Activated naive CD4-positive, alpha-beta T cell treated with anti-CD3 and anti-CD28 coated beads for 36 hours (primary cell): ENCODE measurements around the gene NABP1. TPM values are rescaled to one million over a fixed set of nuclear protein-coding genes. Genes with fewer than 3 reads are reported as not detected.

Source experiments
- CTCF ChIA-PET: fragments of 350-600 bp; sonication (Branson Sonifier 250); formaldehyde crosslinking; loops from one replicate; lab custom pipeline; 2021; ENCODE audit warnings: antibody characterized with exemption; lab: Charles Lee
- DNase-seq: peaks from one replicate; pipeline ENCODE4 v3.0.0-alpha.2; 2020
- H3K27ac Mint-ChIP-seq: one replicate; pipeline ENCODE4 v1.8.0; 2021; ENCODE audit warnings: mild to moderate bottlenecking, mixed read lengths
- H3K27me3 Mint-ChIP-seq: one replicate; pipeline ENCODE4 v1.8.0; 2021; ENCODE audit warnings: low read depth, mixed read lengths
- H3K36me3 Mint-ChIP-seq: one replicate; pipeline ENCODE4 v1.8.0; 2021; ENCODE audit warnings: low read depth, mixed read lengths
- H3K4me1 Mint-ChIP-seq: one replicate; pipeline ENCODE4 v1.8.0; 2021; ENCODE audit warnings: low read depth, mixed read lengths
- H3K4me3 Mint-ChIP-seq: one replicate; pipeline ENCODE4 v1.8.0; 2021; ENCODE audit warnings: mild to moderate bottlenecking, moderate library complexity, mixed read lengths
- H3K9me3 Mint-ChIP-seq: one replicate; pipeline ENCODE4 v1.8.0; 2021; ENCODE audit warnings: mixed read lengths
- intact Hi-C: fragments of 100-400 bp; cut with micrococcal nuclease; formaldehyde crosslinking; loops from one replicate; pipeline ENCODE4 v1.15.1; 2023
- total RNA-seq, 2 experiments: library from RNA; stranded (reverse); gene quantifications; one replicate each; pipeline ENCODE4 v1.2.3, GENCODE V29; 2021

Gene NABP1
- total RNA-seq, 2 experiments from 2014 or later, result 97.5 to 101 TPM

DNA sequence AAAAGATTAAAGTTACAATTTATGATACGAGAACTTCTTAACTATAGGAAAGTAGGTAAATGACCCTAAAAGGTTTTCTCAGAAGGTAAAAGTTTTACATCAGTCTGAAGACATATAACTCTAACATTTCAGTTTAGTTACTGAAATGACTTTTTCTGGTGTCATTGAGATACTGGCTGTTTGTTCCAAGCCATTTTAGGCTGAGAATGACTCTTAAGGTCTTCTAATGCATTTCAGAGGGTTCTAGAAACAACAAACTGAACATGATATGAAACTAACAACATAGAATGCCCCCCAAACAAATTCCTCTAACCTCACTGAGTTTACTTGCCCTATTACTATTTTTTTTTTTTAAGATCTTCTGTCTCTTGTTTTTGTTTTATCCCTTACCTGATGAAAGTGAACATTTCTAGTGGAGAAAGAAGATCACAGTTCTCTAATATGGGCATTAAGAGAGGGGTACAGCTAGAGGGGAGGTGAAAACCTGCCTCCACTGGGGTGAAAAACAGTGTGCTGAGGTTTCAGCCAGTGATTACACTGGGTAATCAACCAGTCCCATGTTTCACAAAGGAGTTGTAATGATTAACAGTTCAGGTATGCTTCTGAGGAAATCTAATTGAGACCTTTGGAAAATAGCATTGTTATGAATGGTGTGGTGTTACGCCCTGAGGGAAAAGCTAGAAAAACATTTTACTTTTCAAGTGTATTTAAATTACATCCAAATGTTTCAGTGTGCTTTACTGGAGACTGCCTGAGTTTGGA lies 11.2 kb downstream of the NABP1 start:
- Mint-ChIP-seq H3K27me3 (no peaks in the 10 kb centered on the region), H3K27ac (peak overlapping the region; percentile 87), H3K4me1 (peaks cover 80% of the 10 kb centered on the region), H3K36me3 (peaks cover 46% of the 10 kb centered on the region), H3K9me3 (no peaks in the 10 kb centered on the region), H3K4me3 (peak overlapping the region; percentile 5)
- CTCF ChIA-PET, result interaction anchor here (1.0 to 3.2 kb wide), 8 partner anchors 115 to 474 kb away, joined by 3 to 13 read pairs (median 3); no protein-coding TSS in a partner anchor
- no peak for DNase-seq
- intact Hi-C loops, result loop anchor here (1.0 to 10.0 kb wide), 6 partner anchors 9 to 964 kb away; no protein-coding TSS in a partner anchor

DNA sequence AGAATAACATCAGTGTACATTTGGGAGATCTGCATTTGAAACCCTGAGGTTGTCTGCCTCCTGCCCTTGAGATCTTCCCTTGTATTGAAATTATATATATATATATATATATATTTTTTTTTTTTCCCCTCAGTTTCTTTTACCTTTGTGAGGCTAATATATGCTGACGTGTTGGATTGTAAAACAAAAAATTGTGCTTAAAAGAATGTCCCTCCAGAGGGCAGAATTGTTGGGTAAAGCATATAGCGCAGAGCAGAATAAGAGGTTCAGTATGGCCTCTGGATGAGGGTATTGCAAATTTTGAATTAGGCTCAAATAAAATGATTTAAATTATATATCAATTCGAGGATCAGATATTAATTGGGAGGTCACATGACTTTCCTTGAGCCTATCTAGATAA lies 12.4 kb downstream of the NABP1 start:
- Mint-ChIP-seq H3K9me3 (no peaks in the 10 kb centered on the region), H3K36me3 (peaks cover 41% of the 10 kb centered on the region), H3K27me3 (no peaks in the 10 kb centered on the region), H3K27ac (peak overlapping the region; percentile 87), H3K4me3 (no peak overlapping the region), H3K4me1 (peaks cover 74% of the 10 kb centered on the region)
- no peak for DNase-seq
- CTCF ChIA-PET, result interaction anchor here (3.2 kb wide), 1 partner anchor 123 kb away, joined by 13 read pairs; no protein-coding TSS in a partner anchor
- intact Hi-C loops, result loop anchor here (2.0 kb wide), 1 partner anchor 526 kb away; no protein-coding TSS in a partner anchor

- H3K27me3 Mint-ChIP-seq, result no peaks in the 10 kb centered on the region
- peaks cover 37% of the 10 kb centered on the region for H3K36me3 Mint-ChIP-seq
- DNase-seq, result peak; percentile 73
- intact Hi-C loops, result loop anchor here (1.0 to 2.0 kb wide), 4 partner anchors 120 to 526 kb away; no protein-coding TSS in a partner anchor
- CTCF ChIA-PET, result interaction anchor here (0.6 to 1.7 kb wide), 17 partner anchors 9 to 1391 kb away, joined by 3 to 12 read pairs (median 4); no protein-coding TSS in a partner anchor
- no peak overlapping the region for H3K4me3 Mint-ChIP-seq
- H3K9me3 Mint-ChIP-seq, result no peaks in the 10 kb centered on the region
- H3K27ac Mint-ChIP-seq, result peak overlapping the region; percentile 72
- peaks cover 66% of the 10 kb centered on the region for H3K4me1 Mint-ChIP-seq
These were observed 13.2 kb downstream of the NABP1 start for GRCh38 chr2:191691016-191691735.

- Mint-ChIP-seq H3K4me1 (peaks cover 60% of the 10 kb centered on the region), H3K27me3 (no peaks in the 10 kb centered on the region), H3K9me3 (no peaks in the 10 kb centered on the region), H3K27ac (no peak overlapping the region), H3K4me3 (no peak overlapping the region), H3K36me3 (peaks cover 32% of the 10 kb centered on the region)
- intact Hi-C loops, result loop anchor here (1.0 to 2.0 kb wide), 4 partner anchors 121 to 527 kb away; no protein-coding TSS in a partner anchor
- CTCF ChIA-PET, result interaction anchor here (1.0 to 1.7 kb wide), 11 partner anchors 10 to 471 kb away, joined by 3 to 12 read pairs (median 5); no protein-coding TSS in a partner anchor
- DNase-seq, result peak; percentile 20
These were observed 14.0 kb downstream of the NABP1 start for GRCh38 chr2:191691898-191692297.

DNA sequence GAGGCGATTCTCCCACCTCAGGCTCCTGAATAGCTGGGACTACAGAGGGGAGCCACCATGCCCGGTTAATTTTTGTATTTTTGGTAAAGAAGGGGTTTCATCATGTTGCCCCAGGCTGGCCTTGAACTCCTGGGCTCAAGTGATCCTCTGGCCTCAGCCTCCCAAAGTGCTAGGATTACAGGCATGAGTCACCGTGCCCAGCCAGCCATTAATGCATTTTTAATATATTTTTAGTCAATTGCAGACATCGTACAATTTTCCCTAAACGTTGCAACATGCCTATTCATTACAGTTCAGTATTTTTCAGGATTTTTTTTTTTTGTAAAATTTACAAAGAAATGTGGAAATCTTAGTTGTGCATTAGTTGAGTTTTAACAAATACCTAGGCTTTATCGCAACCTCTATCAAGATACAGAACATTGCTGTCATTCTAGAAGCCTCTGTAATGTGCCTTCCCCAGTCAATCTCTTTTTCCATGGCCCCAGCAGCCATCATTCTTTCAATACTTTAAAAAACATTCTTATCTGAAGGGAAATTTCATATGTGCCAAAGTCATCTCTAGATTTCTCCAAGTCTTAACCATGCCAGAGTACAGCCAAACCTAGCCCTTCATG lies 14.7 kb downstream of the NABP1 start:
- Mint-ChIP-seq H3K36me3 (peaks cover 30% of the 10 kb centered on the region), H3K27ac (peak overlapping the region; percentile 44), H3K4me1 (peaks cover 54% of the 10 kb centered on the region), H3K4me3 (no peak overlapping the region), H3K9me3 (no peaks in the 10 kb centered on the region), H3K27me3 (no peaks in the 10 kb centered on the region)
- intact Hi-C loops, result loop anchor here (1.0 kb wide), 1 partner anchor 48 kb away; no protein-coding TSS in a partner anchor
- CTCF ChIA-PET, result interaction anchor here (1.2 to 1.7 kb wide), 5 partner anchors 9 to 134 kb away, joined by 3 to 12 read pairs (median 5); no protein-coding TSS in a partner anchor
- DNase-seq, result no peak

DNA sequence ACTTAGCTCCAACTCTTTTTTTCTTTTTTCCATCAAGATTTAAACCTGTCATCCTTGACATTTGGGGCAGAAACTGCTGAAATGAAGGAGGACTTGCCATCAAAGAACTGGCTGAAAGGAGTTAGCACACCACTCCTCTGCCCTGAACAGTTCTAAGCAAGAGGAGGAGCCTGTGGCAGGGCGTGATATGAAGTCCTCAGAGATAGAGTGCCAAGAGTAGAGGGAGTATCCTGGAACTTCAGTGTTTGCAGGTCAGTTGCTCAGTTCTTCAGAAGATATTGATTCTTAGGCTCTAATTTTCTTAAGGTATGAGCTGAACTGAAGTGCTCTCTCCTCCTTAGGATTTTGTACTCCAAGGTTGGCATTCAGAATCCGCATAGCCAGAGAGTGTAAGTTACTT lies 15.2 kb downstream of the NABP1 start:
- intact Hi-C loops, result loop anchor here (1.0 kb wide), 1 partner anchor 47 kb away; no protein-coding TSS in a partner anchor

GRCh38 chr2:191693778-191694177 lies 15.8 kb downstream of the NABP1 start:
- peaks cover 22% of the 10 kb centered on the region for H3K36me3 Mint-ChIP-seq
- intact Hi-C loops, result loop anchor here (1.0 kb wide), 1 partner anchor 47 kb away; no protein-coding TSS in a partner anchor

More for the DNA sequence above, 15.2 kb downstream of the NABP1 start:
- Mint-ChIP-seq H3K4me1 (peaks cover 49% of the 10 kb centered on the region), H3K9me3 (no peaks in the 10 kb centered on the region), H3K27me3 (no peaks in the 10 kb centered on the region), H3K27ac (no peak overlapping the region), H3K4me3 (no peak overlapping the region), H3K36me3 (peaks cover 26% of the 10 kb centered on the region)
- peak; percentile 23 for DNase-seq
- CTCF ChIA-PET, result interaction anchor here (1.3 kb wide), 1 partner anchor 126 kb away, joined by 4 read pairs; no protein-coding TSS in a partner anchor

DNA sequence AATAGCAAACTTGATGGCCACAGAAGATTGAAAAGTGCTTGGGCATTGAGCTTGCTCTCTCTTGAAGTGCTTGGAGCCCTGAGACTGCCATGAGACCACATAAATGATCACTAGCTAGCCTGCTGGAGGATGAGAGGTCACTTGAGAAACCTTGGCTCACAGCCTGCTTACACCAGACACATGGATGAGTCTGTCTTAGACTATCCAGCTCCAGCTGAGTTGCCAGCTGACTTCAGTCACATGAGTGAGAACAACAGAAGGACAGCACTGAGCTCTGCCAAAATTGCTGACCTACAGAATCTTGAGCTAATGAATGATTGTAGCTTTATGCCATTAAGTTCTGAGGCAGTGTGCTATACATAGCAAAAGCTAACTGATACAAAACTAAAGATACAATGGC lies 18.1 kb downstream of the NABP1 start:
- no peak for DNase-seq
- Mint-ChIP-seq H3K4me1 (peaks cover 20% of the 10 kb centered on the region), H3K27ac (no peak overlapping the region), H3K9me3 (no peaks in the 10 kb centered on the region), H3K36me3 (peaks cover 16% of the 10 kb centered on the region), H3K27me3 (no peaks in the 10 kb centered on the region), H3K4me3 (no peak overlapping the region)
- CTCF ChIA-PET, result interaction anchor here (0.9 to 3.6 kb wide), 7 partner anchors 10 to 140 kb away, joined by 3 to 18 read pairs (median 4); no protein-coding TSS in a partner anchor
- intact Hi-C loops, result no loop called here

More at GRCh38 chr2:191693778-191694177, 15.8 kb downstream of the NABP1 start:
- Mint-ChIP-seq H3K27me3 (no peaks in the 10 kb centered on the region), H3K27ac (no peak overlapping the region), H3K9me3 (no peaks in the 10 kb centered on the region), H3K4me1 (peaks cover 43% of the 10 kb centered on the region), H3K4me3 (no peak overlapping the region)
- DNase-seq, result peak; percentile 29
- CTCF ChIA-PET, result interaction anchor here (1.3 kb wide), 1 partner anchor 127 kb away, joined by 4 read pairs; no protein-coding TSS in a partner anchor

DNA sequence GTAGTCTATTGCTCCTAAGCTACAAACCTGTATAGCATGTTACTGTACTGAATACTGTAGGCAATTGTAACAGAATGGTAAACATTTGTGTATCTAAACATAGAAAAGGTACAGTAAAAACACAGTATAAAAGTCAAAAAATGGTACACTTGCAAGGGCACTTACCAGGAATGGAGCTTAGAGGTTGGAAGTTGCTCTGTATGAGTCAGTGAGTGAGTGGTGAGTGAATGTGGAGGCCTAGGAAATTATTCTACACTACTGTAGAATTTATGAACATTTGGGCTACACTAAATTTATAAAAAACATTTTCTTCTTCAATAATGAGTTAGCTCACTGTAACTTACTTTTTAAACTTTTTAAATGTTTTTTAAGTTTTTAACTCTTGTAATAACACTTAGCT lies 19.0 kb downstream of the NABP1 start:
- no peak overlapping the region for H3K4me3 Mint-ChIP-seq
- no peaks in the 10 kb centered on the region for H3K9me3 Mint-ChIP-seq
- no peaks in the 10 kb centered on the region for H3K27me3 Mint-ChIP-seq
- H3K36me3 Mint-ChIP-seq, result peaks cover 16% of the 10 kb centered on the region
- H3K4me1 Mint-ChIP-seq, result peaks cover 14% of the 10 kb centered on the region
- DNase-seq, result no peak
- intact Hi-C loops, result no loop called here
- CTCF ChIA-PET, result interaction anchor here (0.6 to 3.6 kb wide), 8 partner anchors 11 to 466 kb away, joined by 3 to 18 read pairs (median 3); no protein-coding TSS in a partner anchor
- no peak overlapping the region for H3K27ac Mint-ChIP-seq

GRCh38 chr2:191697870-191698269 lies 19.9 kb downstream of the NABP1 start:
- H3K27ac Mint-ChIP-seq, result no peak overlapping the region
- no peaks in the 10 kb centered on the region for H3K9me3 Mint-ChIP-seq
- peaks cover 12% of the 10 kb centered on the region for H3K4me1 Mint-ChIP-seq
- CTCF ChIA-PET, result interaction anchor here (0.7 to 3.6 kb wide), 4 partner anchors 124 to 465 kb away, joined by 3 to 18 read pairs (median 4); no protein-coding TSS in a partner anchor
- H3K27me3 Mint-ChIP-seq, result no peaks in the 10 kb centered on the region
- no peak overlapping the region for H3K4me3 Mint-ChIP-seq
- intact Hi-C loops, result no loop called here
- no peak for DNase-seq
- H3K36me3 Mint-ChIP-seq, result peaks cover 16% of the 10 kb centered on the region

- H3K36me3 Mint-ChIP-seq, result peaks cover 12% of the 10 kb centered on the region
- no peak overlapping the region for H3K27ac Mint-ChIP-seq
- no peak for DNase-seq
- H3K4me1 Mint-ChIP-seq, result no peaks in the 10 kb centered on the region
- no peaks in the 10 kb centered on the region for H3K9me3 Mint-ChIP-seq
- no peak overlapping the region for H3K4me3 Mint-ChIP-seq
- no peaks in the 10 kb centered on the region for H3K27me3 Mint-ChIP-seq
- CTCF ChIA-PET, result interaction anchor here (1.7 kb wide), 1 partner anchor 125 kb away, joined by 5 read pairs; no protein-coding TSS in a partner anchor
- intact Hi-C loops, result no loop called here
These were observed 21.5 kb downstream of the NABP1 start for GRCh38 chr2:191699341-191699945.
